ENCODE measurements around the gene TFF1. TPM values are rescaled to one million over a fixed set of nuclear protein-coding genes. Genes with fewer than 3 reads are reported as not detected.

TFF1 gene
- total RNA-seq, 1 experiment from 2014 or later: not detected

DNA sequence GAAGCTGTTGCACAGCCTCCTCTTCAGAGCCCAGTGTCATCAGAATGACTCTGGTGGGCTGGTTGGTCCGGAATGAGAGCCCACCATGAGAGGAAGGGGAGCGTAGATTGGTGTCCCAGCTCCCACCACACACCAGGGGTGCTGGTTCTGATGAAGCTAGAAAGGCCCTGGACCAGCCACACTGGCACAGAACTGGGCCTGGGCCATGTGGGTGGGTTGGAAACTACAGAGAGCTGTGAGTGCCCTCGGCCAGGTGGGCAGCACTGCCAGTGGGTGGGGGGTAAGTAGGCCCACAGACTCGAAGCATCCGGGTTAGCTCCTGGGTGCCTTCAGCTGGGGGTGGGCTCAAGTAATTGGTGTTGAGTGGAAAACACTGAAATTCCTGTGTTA lies 11.6 kb upstream of the TFF1 start:
- POLR2A ChIA-PET: no interaction called here
- H3K27me3 Mint-ChIP-seq (ENCODE audit: insufficient read depth, unreplicated experiment): peaks cover 19% of the 10 kb centered on the region
- intact Hi-C loops (cut with micrococcal nuclease): no loop called here
- H3K4me3 Mint-ChIP-seq (ENCODE audit: unreplicated experiment): no peak overlapping the region
- CTCF ChIA-PET: interaction anchor here (0.6 to 0.7 kb wide), 2 partner anchors 24 to 232 kb away, joined by 3 read pairs; no protein-coding TSS in a partner anchor
- no peak overlapping the region for H3K27ac Mint-ChIP-seq (ENCODE audit: low read depth, unreplicated experiment)
- no peaks in the 10 kb centered on the region for H3K9me3 Mint-ChIP-seq (ENCODE audit: unreplicated experiment)
- no peaks in the 10 kb centered on the region for H3K36me3 Mint-ChIP-seq (ENCODE audit: insufficient read depth, unreplicated experiment)
- H3K4me1 Mint-ChIP-seq (ENCODE audit: insufficient read depth, unreplicated experiment): no peaks in the 10 kb centered on the region
- BruUV-seq (replicated peaks): no TSS peak
- TF ChIP-seq, protein P1, sequence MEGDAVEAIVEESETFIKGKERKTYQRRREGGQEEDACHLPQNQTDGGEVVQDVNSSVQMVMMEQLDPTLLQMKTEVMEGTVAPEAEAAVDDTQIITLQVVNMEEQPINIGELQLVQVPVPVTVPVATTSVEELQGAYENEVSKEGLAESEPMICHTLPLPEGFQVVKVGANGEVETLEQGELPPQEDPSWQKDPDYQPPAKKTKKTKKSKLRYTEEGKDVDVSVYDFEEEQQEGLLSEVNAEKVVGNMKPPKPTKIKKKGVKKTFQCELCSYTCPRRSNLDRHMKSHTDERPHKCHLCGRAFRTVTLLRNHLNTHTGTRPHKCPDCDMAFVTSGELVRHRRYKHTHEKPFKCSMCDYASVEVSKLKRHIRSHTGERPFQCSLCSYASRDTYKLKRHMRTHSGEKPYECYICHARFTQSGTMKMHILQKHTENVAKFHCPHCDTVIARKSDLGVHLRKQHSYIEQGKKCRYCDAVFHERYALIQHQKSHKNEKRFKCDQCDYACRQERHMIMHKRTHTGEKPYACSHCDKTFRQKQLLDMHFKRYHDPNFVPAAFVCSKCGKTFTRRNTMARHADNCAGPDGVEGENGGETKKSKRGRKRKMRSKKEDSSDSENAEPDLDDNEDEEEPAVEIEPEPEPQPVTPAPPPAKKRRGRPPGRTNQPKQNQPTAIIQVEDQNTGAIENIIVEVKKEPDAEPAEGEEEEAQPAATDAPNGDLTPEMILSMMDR (IDR thresholded peaks at IDR 0.05; ENCODE audit: unreplicated experiment): no peak
- DNase-seq (ENCODE audit: unreplicated experiment): no peak

- H3K27me3 Mint-ChIP-seq (ENCODE audit: insufficient read depth, unreplicated experiment): peaks cover 19% of the 10 kb centered on the region
- H3K4me3 Mint-ChIP-seq (ENCODE audit: unreplicated experiment): no peak overlapping the region
- no peaks in the 10 kb centered on the region for H3K36me3 Mint-ChIP-seq (ENCODE audit: insufficient read depth, unreplicated experiment)
- no peak for DNase-seq (ENCODE audit: unreplicated experiment)
- ChIA-PET CTCF (interaction anchor here (0.7 kb wide), 1 partner anchor 25 kb away, joined by 3 read pairs; no protein-coding TSS in a partner anchor), POLR2A (no interaction called here)
- H3K4me1 Mint-ChIP-seq (ENCODE audit: insufficient read depth, unreplicated experiment): no peaks in the 10 kb centered on the region
- TF ChIP-seq, protein P1 (IDR thresholded peaks at IDR 0.05; ENCODE audit: unreplicated experiment): no peak
- intact Hi-C loops (cut with micrococcal nuclease): no loop called here
- H3K9me3 Mint-ChIP-seq (ENCODE audit: unreplicated experiment): no peaks in the 10 kb centered on the region
- H3K27ac Mint-ChIP-seq (ENCODE audit: low read depth, unreplicated experiment): no peak overlapping the region
- no TSS peak for BruUV-seq (replicated peaks)
Measured at GRCh38 chr21:42377211-42377950, 11.0 kb upstream of the TFF1 start.

GRCh38 chr21:42376338-42376982 lies 10.1 kb upstream of the TFF1 start:
- intact Hi-C loops (cut with micrococcal nuclease): no loop called here
- no TSS peak for BruUV-seq (replicated peaks)
- DNase-seq (ENCODE audit: unreplicated experiment): no peak
- H3K4me1 Mint-ChIP-seq (ENCODE audit: insufficient read depth, unreplicated experiment): no peaks in the 10 kb centered on the region
- peaks cover 22% of the 10 kb centered on the region for H3K27me3 Mint-ChIP-seq (ENCODE audit: insufficient read depth, unreplicated experiment)
- ChIA-PET CTCF (no interaction called here), POLR2A (no interaction called here)
- H3K36me3 Mint-ChIP-seq (ENCODE audit: insufficient read depth, unreplicated experiment): no peaks in the 10 kb centered on the region
- no peaks in the 10 kb centered on the region for H3K9me3 Mint-ChIP-seq (ENCODE audit: unreplicated experiment)
- TF ChIP-seq, protein P1 (IDR thresholded peaks at IDR 0.05; ENCODE audit: unreplicated experiment): no peak
- H3K4me3 Mint-ChIP-seq (ENCODE audit: unreplicated experiment): no peak overlapping the region
- H3K27ac Mint-ChIP-seq (ENCODE audit: low read depth, unreplicated experiment): no peak overlapping the region

GRCh38 chr21:42375966-42376337 lies 9.6 kb upstream of the TFF1 start:
- H3K4me1 Mint-ChIP-seq (ENCODE audit: insufficient read depth, unreplicated experiment): no peaks in the 10 kb centered on the region
- POLR2A ChIA-PET: no interaction called here
- DNase-seq (ENCODE audit: unreplicated experiment): no peak
- no TSS peak for BruUV-seq (replicated peaks)
- H3K4me3 Mint-ChIP-seq (ENCODE audit: unreplicated experiment): no peak overlapping the region
- TF ChIP-seq, protein P1 (IDR thresholded peaks at IDR 0.05; ENCODE audit: unreplicated experiment): no peak
- no peaks in the 10 kb centered on the region for H3K36me3 Mint-ChIP-seq (ENCODE audit: insufficient read depth, unreplicated experiment)
- CTCF ChIA-PET: no interaction called here
- no peaks in the 10 kb centered on the region for H3K9me3 Mint-ChIP-seq (ENCODE audit: unreplicated experiment)
- intact Hi-C loops (cut with micrococcal nuclease): no loop called here
- H3K27me3 Mint-ChIP-seq (ENCODE audit: insufficient read depth, unreplicated experiment): peaks cover 27% of the 10 kb centered on the region
- no peak overlapping the region for H3K27ac Mint-ChIP-seq (ENCODE audit: low read depth, unreplicated experiment)
